T-cell (primary cell): ENCODE data around the gene LRRIQ4. TPM values are rescaled to one million over a fixed set of nuclear protein-coding genes. Genes with fewer than 3 reads are reported as not detected.

ENCODE experiments used
- ATAC-seq, 4 experiments: fragments of 200-7000 bp in 3 of 4; fragments of 150-1000 bp in 1 of 4; cut with Tn5 transposase; replicated peaks in 1 of 4; 1 replicate in 3 of 4; 2 replicates in 1 of 4; pipeline ENCODE4 v1.10.0; 2021; ENCODE audit warnings: moderate library complexity in 3 of 4, mild to moderate bottlenecking in 2 of 4, moderate number of reproducible peaks in 1 of 4
- CTCF ChIA-PET, 2 donors: fragments of 300-600 bp; sonication (Branson Sonifier 250); formaldehyde crosslinking; loops; one replicate each; lab custom pipeline; 2022; ENCODE audit warnings: antibody characterized with exemption in 2 of 2; lab: Charles Lee
- POLR2A ChIA-PET, 2 donors: fragments of 300-600 bp; sonication (Branson Sonifier 250); formaldehyde crosslinking; loops; one replicate each; lab custom pipeline; 2022; ENCODE audit warnings: antibody characterized with exemption in 2 of 2; lab: Charles Lee
- DNase-seq, 35 experiments: peaks; one replicate each; pipeline versions ENCODE4 v3.0.0 to v3.0.0-alpha.2; 2013 to 2023
- H3K27ac ChIP-seq: one replicate; pipeline ENCODE4 v1.5.1; 2013; ENCODE audit warnings: low read length
- H3K27me3 ChIP-seq, 2 experiments: replicated peaks in 1 of 2; 1 replicate in 1 of 2; 2 replicates in 1 of 2; pipeline versions ENCODE4 v1.6.1 to v1.7.0; 2013; ENCODE audit warnings: low read length in 1 of 2, mixed read lengths in 1 of 2; ENCODE audit not compliant: control insufficient read depth in 2 of 2, insufficient read depth in 2 of 2; ENCODE audit errors: extremely low read depth in 1 of 2
- H3K36me3 ChIP-seq, 2 donors: 1 replicate in 1 of 2; 2 replicates in 1 of 2; pipeline versions ENCODE4 v1.6.1 to v1.7.0; 2013; ENCODE audit warnings: low read length in 1 of 2; ENCODE audit not compliant: control insufficient read depth in 2 of 2, insufficient read depth in 1 of 2; ENCODE audit errors: extremely low read depth in 1 of 2
- H3K4me1 ChIP-seq, 2 experiments: 1 replicate in 1 of 2; 2 replicates in 1 of 2; pipeline versions ENCODE4 v1.6.1 to v1.7.0; 2013; ENCODE audit warnings: low read length in 2 of 2, mixed read lengths in 1 of 2; ENCODE audit not compliant: insufficient read depth in 2 of 2, control insufficient read depth in 1 of 2; ENCODE audit errors: extremely low read depth in 1 of 2
- H3K4me3 ChIP-seq, 2 donors: 1 replicate in 1 of 2; 2 replicates in 1 of 2; pipeline versions ENCODE4 v1.5.1 to v1.7.0; 2013; ENCODE audit warnings: mild to moderate bottlenecking in 2 of 2, low read length in 1 of 2, moderate library complexity in 1 of 2; ENCODE audit not compliant: control insufficient read depth in 1 of 2; ENCODE audit errors: extremely low read depth in 1 of 2
- H3K9me3 ChIP-seq: 2 replicates; pipeline ENCODE4 v1.7.0; 2013
- H3K27ac Mint-ChIP-seq, 2 donors: one replicate each; pipeline ENCODE4 v1.8.0; 2020 to 2021; ENCODE audit warnings: mild to moderate bottlenecking in 2 of 2, mixed read lengths in 2 of 2
- H3K27me3 Mint-ChIP-seq, 2 donors: one replicate each; pipeline ENCODE4 v1.8.0; 2021 to 2022; ENCODE audit warnings: mixed read lengths in 2 of 2
- H3K36me3 Mint-ChIP-seq: one replicate; pipeline ENCODE4 v1.8.0; 2021; ENCODE audit warnings: mixed read lengths
- H3K4me1 Mint-ChIP-seq, 3 donors: one replicate each; pipeline ENCODE4 v1.8.0; 2020 to 2022; ENCODE audit warnings: mixed read lengths in 3 of 3, mild to moderate bottlenecking in 1 of 3
- H3K4me3 Mint-ChIP-seq, 3 donors: one replicate each; pipeline ENCODE4 v1.8.0; 2020 to 2022; ENCODE audit warnings: mild to moderate bottlenecking in 3 of 3, mixed read lengths in 3 of 3, moderate library complexity in 3 of 3
- H3K9me3 Mint-ChIP-seq, 3 donors: one replicate each; pipeline ENCODE4 v1.8.0; 2020 to 2022; ENCODE audit warnings: mixed read lengths in 3 of 3
- WGBS: methylation state at CpG from one replicate; pipeline ENCODE4 v1.1.5; 2013; ENCODE audit warnings: missing lambda C conversion rate; ENCODE audit not compliant: insufficient coverage; 5-methylcytosine and 5-hydroxymethylcytosine counted together
- total RNA-seq, 35 experiments: library from RNA in 6 of 35; stranded (reverse) in 6 of 35; fragments of 120-200 nt in 1 of 35; gene quantifications; one replicate each; pipeline versions ENCODE4 v1.2.1 to v1.2.4 and lab custom pipeline; 2013 to 2026

Gene LRRIQ4
- total RNA-seq, 5 donors from 2014 or later (not counting 1 experiment from before 2014, with no cell fraction given): not detected

DNA sequence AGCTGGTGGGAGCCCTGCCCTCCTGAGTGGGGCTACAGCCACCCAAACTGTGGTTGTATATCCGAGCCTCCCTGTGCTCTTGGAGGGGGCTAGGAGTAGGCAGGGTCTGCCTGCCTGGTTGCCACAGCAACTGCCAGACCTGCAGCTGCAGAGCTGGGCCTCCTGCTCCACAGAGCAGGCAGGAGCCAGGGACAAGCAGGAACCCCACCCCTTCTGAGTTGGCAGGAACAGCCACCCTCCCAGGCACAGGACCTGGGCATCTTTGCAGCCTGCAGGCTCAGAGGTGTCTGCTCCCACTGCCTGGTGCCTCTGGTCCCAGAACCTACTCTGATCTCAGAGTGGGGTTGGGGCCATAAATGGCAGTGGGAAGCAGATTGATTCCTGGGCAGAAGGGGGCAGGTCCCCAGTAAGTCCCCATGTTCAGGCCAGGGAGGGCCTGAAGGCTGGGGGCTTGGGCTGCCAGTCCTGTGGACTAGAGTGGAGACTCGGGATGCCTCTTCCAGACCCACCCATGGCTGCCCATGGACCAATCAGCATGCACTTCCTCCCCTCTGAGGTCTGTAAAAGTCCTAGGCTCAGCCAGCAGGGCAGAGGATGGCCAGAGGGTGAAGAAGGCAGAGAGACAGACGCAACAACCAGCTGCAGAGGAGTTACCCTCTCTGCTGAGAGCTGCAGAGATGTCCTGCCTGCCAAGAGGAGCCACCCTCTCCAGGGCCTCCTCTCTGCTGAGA lies 67.3 kb downstream of the LRRIQ4 start:
- H3K36me3 ChIP-seq: no peaks in the 10 kb centered on the region
- peaks cover 2 to 5% of the 10 kb centered on the region in 2 experiments for H3K4me1 ChIP-seq
- H3K4me1 Mint-ChIP-seq: peaks cover 1 to 13% (median 9%) of the 10 kb centered on the region in 3 donors
- ATAC-seq (no peak), DNase-seq (no peak)
- peaks cover 0 to 12% of the 10 kb centered on the region in 2 experiments for H3K27me3 ChIP-seq
- H3K9me3 Mint-ChIP-seq: no peaks in the 10 kb centered on the region
- ChIA-PET POLR2A (no interaction called here), CTCF (interaction anchor here in 1 of 2 donors (0.6 kb wide), 1 partner anchor 11 kb away, joined by 6 read pairs; no protein-coding TSS in a partner anchor)
- no peaks in the 10 kb centered on the region for H3K27me3 Mint-ChIP-seq
- H3K9me3 ChIP-seq: no peaks in the 10 kb centered on the region
- no peak overlapping the region for H3K4me3 Mint-ChIP-seq
- H3K4me3 ChIP-seq: no peak overlapping the region
- H3K27ac ChIP-seq: no peak overlapping the region
- H3K27ac Mint-ChIP-seq: no peak overlapping the region
- WGBS: 64% methylated on average over 2 of the region's 3 CpGs
- H3K36me3 Mint-ChIP-seq: no peaks in the 10 kb centered on the region

DNA sequence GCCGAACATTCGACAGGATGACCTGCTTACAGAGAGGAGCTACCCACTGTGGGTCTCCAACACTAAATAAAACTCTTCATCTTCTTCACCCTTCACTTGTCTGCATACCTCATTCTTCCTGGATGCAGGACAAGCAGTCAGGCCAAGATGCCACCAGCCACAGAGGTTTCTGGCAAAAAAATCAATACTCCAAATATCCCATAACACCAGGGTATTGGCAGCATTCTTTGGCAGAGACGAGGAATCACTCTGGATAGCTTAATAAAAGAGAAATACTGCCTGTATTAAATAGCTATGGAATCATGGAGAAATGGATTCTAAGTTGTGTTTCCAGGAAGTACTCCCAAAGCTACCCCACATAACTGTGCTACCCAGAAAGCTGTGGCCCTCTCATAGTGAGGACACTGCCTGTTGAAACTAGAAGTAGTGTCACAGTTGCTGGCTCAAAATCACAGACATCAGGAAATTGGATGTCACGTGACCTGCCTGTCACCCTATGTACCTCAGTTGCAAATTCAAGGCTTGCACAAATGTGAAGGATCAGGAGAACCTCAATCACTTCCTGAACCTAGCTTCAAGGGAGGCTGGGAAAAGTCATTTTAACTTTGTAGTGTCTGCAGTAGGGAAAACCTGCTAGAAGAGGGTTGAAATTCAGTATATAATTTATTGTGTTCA lies 68.0 kb downstream of the LRRIQ4 start:
- Histone ChIP-seq H3K27ac (no peak overlapping the region), H3K4me1 (peaks cover 2 to 5% of the 10 kb centered on the region in 2 experiments), H3K9me3 (no peaks in the 10 kb centered on the region), H3K27me3 (peaks cover 0 to 9% of the 10 kb centered on the region in 2 experiments), H3K36me3 (no peaks in the 10 kb centered on the region), H3K4me3 (no peak overlapping the region)
- Mint-ChIP-seq H3K36me3 (no peaks in the 10 kb centered on the region), H3K27ac (no peak overlapping the region), H3K4me3 (no peak overlapping the region), H3K9me3 (no peaks in the 10 kb centered on the region), H3K27me3 (no peaks in the 10 kb centered on the region), H3K4me1 (peaks cover 1 to 13% (median 9%) of the 10 kb centered on the region in 3 donors)
- WGBS: 85% methylated on average over 3 of the region's 4 CpGs
- no peak for ATAC-seq
- CTCF ChIA-PET: no interaction called here
- DNase-seq: no peak
- POLR2A ChIA-PET: no interaction called here

DNA sequence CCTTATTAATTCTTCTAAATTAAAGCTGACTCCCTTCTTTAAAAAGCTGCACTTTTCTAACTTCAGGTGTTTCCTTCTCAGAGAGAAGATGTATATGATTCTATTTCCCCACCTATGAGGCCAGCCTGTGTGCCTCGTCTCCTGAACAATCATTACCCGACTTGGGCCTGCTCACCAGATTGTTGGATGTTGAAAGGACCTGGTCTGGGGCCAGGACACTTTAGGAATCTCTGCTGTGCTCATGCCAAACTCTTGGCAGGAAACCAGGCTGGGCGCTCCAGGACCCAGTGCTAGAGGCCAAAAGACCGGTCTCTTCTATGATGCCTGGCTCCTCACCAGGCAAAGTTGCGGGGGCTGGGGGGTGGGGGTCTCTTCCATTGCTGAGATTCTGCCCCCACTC lies 74.0 kb downstream of the LRRIQ4 start:
- DNase-seq (no peak), ATAC-seq (no peak)
- no peaks in the 10 kb centered on the region for H3K36me3 Mint-ChIP-seq
- Histone ChIP-seq H3K27ac (no peak overlapping the region), H3K36me3 (no peaks in the 10 kb centered on the region), H3K27me3 (no peaks in the 10 kb centered on the region), H3K9me3 (no peaks in the 10 kb centered on the region), H3K4me1 (no peaks in the 10 kb centered on the region), H3K4me3 (no peak overlapping the region)
- H3K27ac Mint-ChIP-seq: no peak overlapping the region
- H3K27me3 Mint-ChIP-seq: no peaks in the 10 kb centered on the region
- WGBS: no CpG with 5 or more reads among the region's 5 CpGs
- H3K4me1 Mint-ChIP-seq: no peaks in the 10 kb centered on the region
- ChIA-PET CTCF (interaction anchor here (0.6 to 1.0 kb wide), 3 partner anchors 13 to 951 kb away, joined by 3 to 4 read pairs (median 3); no protein-coding TSS in a partner anchor), POLR2A (interaction anchor here in 1 of 2 donors (0.6 kb wide), 1 partner anchor 63 kb away, joined by 3 read pairs; no protein-coding TSS in a partner anchor)
- no peak overlapping the region for H3K4me3 Mint-ChIP-seq
- H3K9me3 Mint-ChIP-seq: no peaks in the 10 kb centered on the region

Other genes starting within 250 kb of the LRRIQ4 start
- gene MECOM, start 149.2 kb upstream of the LRRIQ4 start, total RNA-seq: under 1 TPM in 4 of 5 donors, not detected in 1; 0.06 to 0.48 (median 0.10) TPM
- gene TERC, start 47.8 kb upstream of the LRRIQ4 start, total RNA-seq: 10 to 100 TPM; 10.3 to 22.4 (median 12.8) TPM
- gene ACTRT3, start 43.3 kb upstream of the LRRIQ4 start, total RNA-seq: under 1 TPM in 2 of 5 donors, not detected in 3; 0.15 to 0.28 TPM
- 10 to 100 TPM; 15.1 to 20.3 (median 17.6) TPM for gene MYNN, start 39.5 kb upstream of the LRRIQ4 start, total RNA-seq
- gene LRRC34, start within 50 bp of the LRRIQ4 start, total RNA-seq: 1 to 10 TPM in 1 of 5 donors, under 1 TPM in 4; 0.28 to 1.6 (median 0.92) TPM
- not detected for gene LRRC31, start 57.1 kb downstream of the LRRIQ4 start, total RNA-seq
- gene SAMD7, start 98.7 kb downstream of the LRRIQ4 start, total RNA-seq: not detected
- 10 to 100 TPM; 95.0 to 99.9 (median 97.2) TPM for gene SEC62, start 153.9 kb downstream of the LRRIQ4 start, total RNA-seq
- gene GPR160, start 225.1 kb downstream of the LRRIQ4 start, total RNA-seq: 1 to 10 TPM; 4.3 to 8.4 (median 5.9) TPM